ENCODE results near the gene TBXT.
A peak's percentile ranks its signal among the peaks of the same experiment; 100 is the strongest.
"Not testable (repeated sequence)": the region's sequence is repeated elsewhere in the genome, so short reads cannot be mapped to it uniquely, and the experiment has no call there.

The TBXT gene, protein sequence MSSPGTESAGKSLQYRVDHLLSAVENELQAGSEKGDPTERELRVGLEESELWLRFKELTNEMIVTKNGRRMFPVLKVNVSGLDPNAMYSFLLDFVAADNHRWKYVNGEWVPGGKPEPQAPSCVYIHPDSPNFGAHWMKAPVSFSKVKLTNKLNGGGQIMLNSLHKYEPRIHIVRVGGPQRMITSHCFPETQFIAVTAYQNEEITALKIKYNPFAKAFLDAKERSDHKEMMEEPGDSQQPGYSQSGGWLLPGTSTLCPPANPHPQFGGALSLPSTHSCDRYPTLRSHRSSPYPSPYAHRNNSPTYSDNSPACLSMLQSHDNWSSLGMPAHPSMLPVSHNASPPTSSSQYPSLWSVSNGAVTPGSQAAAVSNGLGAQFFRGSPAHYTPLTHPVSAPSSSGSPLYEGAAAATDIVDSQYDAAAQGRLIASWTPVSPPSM

DNA sequence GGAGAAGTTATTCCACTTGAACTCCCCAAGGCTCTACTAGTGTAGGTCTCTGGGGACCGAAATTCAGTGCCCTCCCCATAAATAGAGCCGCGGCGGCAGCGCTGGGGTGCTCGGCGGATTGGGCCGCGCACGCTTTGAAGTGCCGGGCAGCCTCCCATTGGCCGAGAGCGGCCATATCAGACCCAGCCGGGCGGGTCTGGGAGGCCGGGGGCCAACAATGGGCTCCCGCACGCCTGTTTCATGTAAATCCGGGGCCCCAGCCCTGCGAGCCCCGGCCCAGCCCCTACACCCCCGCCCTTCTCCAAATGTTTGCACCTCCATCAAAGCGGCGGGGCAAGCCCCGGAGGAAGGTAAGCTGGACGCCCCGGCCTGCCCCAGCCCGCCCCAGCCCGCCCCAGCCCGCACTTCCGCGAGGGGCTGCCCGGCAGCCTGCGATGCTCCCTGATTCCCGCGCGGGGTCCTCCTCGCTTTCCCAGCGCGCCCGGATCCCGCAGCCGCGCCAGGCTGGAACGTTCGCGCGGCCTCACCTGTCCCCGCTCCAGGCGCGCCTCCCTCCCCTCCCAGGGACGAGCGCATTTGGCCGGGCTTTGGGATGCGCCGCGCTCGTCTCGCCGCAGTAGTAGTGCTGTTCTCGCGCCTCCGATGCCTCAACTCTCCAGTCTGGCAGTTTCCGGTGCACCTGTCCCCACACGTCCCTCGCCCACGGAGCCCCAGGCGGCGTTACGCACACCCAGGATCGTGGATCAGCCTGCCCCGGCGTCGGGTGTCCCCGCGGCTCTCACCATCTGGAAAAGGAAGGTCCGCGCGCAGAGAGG is at the start of gene TBXT:
Gene TBXT, minus strand, starts transcription at position 51 of the 815 bp plus-strand sequence. CDS start 260 bp downstream, outside the sequence.
- DNase-seq: no peak

DNA sequence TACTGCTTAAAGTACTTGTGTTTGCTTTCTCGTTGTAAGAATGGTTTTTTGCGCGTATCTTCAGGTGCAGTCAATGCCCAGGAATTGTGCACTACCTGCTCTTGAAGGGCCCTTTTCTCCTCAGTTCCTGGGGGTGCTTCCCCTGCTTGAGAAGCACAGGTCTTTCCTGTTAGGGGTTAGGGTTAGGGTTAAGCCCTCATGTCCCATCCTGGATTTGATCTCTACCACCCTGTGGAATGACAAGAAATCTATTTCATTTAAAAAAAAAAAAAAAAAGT is 39.6 kb upstream of the TBXT start:
- DNase-seq: no peak

DNA sequence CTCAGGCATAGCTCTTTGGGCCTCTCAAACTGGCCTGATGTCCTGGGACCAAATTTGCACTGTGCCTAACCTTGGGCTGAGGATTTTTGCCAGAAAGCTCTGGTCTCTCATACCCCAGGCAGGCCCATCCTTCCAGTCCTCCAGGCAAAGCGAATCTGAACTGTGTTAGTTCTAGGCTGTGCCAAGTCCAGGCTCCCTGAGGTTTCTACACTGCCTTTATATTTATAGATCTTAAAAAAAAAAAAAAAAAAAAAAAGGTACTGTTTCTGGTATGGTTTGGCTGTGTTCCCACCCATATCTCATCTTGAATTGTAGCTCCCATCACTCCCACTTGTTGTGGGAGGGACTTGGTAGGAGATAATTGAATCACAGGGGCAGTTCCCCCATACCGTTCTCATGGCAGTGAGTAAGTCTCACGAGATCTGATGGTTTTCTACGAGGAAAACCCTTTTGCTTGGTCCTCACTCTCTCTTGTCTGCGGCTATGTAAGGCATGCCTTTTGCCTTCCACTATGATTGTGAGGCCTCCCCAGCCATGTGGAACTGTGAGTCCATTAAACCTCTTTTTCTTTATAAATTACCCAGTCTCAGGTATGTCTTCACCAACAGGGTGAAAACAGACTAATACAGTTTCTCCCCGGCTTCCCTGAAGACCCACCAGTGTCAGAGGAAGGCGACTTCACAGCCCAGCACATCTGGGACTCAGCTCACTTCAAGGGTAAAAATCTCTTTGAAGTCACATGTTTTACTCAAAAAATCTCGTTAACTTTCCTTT is 39.0 kb upstream of the TBXT start:
- no peak for DNase-seq

DNA sequence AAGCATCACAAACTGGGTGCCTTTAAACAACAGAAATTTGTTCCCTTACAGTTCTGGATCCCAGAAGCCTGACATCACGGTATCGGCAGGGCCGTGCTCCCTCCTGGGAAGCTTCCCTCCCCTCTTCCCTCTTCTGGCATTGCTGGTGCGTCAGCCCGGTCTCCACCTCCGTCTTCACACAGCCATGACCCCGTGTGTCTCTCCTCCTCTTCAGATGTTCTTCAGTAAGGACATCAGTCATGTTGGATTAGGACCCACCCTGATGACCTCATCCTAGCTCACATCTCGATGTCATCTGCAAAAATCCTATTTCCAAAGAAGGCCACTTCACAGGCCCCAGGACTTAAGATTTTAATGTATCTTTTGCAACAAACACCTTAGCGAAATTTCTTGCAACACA is 38.4 kb upstream of the TBXT start:
- no peak for DNase-seq

DNA sequence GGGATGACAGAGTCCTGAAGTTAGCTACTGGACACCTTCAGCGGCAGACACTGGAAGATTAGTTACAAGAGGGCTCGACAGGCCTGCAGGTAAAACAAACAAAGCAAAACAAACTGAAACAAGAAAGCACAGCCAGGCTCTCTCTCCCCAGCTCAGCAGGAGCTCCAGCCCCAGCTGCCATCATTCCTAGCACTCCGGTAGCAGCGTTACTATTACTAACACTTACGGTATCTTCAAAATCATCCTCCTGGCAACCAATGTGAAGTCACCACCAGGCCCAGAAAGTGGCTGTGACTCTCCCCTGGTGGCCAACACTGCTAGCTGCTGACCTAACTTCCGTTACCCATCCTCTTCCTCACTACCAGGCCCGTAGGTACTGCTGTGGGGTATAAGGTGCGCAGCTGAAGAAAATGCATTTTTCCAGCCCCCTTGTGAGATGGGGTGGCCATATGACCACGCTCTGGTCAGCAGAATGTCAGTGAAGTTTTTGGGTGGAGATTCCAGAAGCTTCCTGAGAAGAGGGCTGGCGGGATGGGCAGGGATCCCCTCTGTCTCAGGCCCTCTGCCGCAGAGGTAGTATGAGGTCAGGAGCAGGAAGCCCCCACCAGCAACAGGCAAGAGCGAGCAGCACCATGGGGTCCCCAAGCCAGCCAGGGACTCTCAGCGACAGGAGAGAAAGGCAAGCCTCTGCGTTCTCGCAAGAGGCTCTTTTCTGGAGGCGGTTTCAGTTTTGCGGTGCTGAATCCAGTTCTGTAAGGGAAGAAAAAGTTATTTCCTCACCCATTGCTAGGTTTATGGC is 37.4 kb upstream of the TBXT start:
- no peak for DNase-seq

DNA sequence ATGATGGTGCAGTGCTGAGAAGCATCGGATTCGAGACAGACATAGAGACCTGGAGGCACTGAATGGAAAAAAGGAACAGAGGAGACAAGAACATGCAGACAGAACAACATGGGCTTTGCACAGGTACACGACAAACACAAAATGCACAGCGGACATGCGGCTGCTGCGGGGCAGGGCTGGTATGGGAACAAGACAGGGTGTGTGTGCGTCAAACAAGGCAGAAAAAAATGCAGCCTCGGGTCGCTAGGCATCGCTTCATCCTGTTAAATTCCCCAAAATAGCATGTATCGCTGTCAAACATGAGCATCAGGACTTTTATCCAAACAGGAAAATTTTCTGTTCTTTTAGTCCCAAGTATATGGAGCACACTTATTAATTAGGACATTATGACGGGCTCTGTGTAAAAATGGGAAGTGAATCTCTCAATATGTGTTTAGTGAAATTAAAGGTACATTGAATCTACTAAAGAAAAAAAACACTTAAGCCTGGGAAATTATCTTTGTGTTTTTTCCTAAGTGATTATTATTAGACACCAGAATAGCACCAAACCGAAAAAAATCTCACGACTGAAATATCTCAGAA is 36.1 kb upstream of the TBXT start:
- no peak for DNase-seq

DNA sequence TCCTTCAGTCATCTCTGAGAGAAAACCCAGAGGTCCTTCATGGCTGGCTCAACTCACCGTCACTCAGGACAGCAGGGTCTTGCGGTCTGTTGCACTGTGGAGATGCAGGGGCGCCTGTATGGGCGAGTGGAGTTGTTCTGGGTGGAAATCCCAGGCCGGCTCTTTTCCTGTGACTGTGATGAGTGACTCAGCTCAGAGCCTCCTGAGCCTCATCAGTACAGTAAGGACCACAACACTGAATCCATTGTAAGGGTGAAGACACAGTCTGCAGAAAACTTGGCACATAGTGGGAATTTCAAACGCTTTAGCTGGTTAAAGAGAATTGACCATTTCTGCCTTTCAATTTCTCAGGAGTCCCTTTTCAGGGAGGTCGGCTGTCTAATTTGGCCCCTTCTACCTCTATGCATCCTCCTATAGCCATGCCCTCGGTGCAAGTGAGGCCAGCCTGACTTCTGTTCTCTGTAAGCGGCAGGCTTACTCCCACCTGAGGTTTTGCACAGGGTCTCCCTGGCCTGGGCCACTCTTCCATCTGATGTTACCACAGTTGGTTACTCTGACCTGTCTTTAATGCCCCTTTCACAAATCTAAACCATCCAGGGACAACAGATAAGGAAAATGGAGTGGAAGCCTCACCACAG is 35.5 kb upstream of the TBXT start:
- no peak for DNase-seq

DNA sequence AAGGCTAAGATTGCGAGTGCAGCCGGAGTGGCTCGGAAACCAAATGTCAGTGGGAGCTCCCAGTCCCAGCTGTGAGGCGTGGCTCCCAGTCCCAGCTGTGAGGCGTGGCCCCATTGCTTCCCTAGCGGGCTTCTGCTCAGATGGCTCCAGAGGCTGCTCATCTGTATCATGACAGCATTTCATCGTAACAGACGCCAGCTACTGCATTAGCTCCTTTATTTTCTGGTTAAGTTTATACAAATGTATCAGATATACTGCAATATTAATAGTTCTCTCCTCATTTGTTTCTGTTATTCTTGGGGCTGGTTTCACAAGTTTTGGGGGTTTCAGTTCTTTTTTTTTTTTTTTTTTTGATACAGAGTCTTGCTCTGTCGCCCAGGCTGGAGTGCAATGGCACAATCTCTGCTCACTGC is 34.7 kb upstream of the TBXT start:
- peak; percentile 47 for DNase-seq

DNA sequence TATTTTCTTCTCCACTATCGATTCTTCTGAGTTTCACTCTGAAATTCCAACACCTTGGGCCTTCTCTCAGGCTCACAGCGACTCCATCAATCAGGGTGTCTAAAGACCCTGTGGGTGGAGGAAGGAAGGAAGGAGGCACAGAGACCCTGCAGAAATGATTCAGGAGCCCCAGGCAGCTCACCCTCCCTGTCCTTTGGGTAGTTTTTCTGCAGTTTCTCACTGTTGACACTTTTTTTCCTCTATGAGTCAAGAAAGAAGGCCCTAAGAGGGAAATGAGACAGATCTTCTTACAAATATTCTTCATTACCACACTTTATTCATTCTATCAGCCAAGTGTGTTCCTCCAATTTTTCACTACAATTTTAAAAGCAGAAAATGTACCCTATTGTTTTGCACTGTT is 34.2 kb upstream of the TBXT start:
- no peak for DNase-seq

DNA sequence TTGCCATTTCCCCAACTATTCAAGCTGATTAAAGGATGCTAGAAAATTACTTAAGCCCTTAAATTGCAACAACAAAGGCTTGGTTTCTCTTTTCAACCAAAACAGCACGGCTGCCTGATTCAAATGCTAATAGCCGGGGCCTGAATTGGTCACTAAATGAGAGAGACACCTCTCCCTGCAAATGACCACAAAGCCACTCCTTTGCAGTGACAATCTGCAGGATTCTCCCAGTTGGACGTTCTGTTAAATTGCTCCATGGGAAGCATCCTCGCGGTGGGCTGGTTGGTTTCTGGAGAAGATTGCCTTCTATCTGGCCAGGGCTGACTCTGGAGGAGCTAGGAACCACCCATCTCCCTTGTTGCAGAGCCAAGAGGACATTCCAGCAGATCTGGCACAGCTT is 29.7 kb upstream of the TBXT start:
- DNase-seq: no peak

DNA sequence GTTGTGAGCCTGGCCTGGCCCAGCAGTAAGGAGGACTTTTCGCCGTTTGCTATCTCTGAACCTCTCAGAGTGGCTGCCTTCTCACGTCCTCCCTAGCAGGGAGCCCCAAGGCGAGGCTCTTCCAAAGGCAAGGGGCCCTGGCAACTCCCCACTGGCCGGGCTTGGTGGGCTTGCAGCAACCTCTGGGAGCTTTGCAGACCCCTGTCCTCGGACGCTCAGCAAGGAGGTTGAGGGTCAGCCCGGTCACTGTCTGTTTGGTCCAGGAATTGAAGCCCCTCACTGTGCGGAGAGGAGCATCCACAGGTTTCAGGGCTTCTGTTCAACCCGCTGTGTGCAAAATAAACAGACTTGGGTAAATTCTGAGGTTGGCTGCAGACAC is 28.2 kb upstream of the TBXT start:
- DNase-seq: no peak

DNA sequence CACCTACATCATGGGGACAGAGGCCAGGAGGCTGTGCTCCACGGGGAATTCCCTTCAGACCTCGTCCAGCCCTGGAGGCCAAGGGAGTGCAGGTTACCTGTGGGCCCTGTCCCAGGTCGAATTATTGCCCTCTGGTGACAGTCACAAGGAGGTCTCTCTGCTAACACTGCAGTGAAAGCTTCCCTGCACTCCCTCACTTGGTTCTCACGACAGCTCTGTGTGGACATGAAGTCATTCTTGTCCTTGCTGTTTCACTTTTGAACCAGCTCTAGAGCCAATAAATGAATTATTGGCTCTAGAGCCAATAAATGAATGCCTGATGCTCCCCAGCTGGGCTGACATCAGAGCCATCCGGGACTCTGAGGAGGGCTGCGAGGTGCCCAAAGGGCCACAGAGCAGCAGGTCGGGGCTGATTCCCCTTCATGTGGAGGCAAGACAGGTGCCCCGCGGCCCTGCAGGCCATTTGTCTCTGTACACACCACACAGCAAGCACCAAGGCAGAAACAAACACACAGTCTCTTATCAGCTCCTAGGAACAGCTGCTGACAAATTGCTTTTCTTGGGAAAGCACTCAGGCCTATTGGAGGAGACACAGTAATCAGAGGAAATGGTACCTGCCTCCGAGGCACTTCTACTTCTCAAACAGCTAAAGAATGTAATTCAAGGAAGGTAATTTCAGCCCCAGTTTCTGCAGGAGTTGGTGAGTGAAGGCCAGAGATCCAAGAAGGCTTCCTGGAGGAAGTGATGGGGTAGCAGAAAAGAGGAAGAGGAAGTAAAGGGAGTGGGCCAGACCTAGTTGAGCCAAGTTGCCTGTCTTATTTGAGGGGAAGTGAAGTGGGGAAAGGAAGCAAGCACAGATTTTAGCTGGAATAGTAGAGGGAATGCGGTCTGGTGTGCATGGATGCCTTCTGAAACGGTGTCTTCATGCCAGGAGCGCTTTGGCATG is 27.5 kb upstream of the TBXT start:
- no peak for DNase-seq

DNA sequence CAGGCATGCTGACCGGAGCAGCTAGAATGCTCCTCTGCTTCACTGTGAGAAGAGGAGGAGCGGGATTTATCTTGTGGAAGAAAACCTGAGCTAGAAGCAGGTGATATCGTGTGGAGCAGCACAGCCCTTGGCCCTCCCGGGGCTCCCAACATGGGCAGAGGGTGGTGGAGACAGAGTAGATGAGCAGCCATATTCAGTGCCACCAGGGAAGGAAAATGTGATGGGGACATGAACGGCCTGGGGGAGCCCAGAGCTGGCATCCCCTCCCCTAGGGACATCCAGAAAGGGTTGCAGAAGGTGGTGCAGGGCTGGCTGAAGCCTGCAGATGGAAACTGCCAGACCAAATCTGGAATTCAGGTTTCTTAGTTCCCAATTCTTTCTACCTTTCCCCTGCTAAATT is 24.9 kb upstream of the TBXT start:
- no peak for DNase-seq

DNA sequence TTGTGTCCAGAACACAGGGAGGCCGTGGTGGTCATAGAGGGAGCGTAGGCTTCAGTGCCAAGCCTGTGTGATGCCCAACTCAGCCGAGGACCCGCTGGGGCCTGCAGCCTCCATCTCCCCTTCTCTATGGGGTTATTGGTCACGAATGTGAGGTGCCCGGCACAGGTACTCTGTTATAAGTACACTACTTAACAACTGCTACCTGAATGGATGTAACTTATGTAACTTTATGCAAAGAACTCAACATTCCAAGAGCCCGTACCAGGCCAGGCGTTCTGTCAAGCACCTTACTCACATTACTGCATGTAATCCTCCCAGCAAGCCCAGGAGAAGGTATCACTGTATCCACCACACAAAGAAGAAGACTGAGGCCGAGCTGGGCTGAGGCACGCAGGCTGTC is 24.5 kb upstream of the TBXT start:
- DNase-seq: no peak

DNA sequence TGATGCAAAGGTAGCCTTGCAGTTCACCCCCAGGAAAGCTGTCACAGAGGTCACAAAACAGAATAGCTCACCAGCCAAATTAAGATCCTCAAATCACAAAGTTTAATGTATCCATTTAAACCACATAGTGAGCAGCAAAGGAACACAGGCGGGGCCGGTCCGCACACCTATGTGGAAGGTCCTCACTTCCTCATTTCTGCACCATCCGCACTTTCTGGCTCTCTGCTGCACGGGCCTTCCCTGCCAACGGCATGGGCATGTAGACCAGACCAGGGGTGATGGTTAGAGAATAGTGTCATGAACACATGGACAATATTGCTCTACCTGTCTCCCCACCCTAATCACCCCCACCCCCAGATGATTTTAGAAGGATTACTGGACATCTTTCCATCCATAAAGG is 12.1 kb upstream of the TBXT start:
- no peak for DNase-seq

DNA sequence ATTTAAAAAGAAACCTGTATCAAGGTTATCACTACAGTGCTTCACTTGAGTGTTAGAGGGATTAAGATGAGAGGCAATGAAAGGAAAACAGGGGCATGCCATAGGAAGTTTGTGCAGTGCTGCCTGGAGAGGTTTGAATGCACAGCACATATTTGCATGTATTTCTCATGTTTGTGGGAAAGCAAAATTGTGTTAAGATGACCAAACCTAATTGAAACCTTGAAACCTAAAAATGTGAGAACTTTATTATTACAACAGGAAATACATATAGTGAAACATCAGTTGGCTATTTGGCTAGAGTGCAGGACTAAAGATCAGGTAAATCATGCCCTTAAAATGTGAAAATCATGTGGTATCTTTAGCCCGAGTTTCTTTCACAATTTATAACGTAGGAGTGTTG is 8.5 kb upstream of the TBXT start:
- DNase-seq: no peak

DNA sequence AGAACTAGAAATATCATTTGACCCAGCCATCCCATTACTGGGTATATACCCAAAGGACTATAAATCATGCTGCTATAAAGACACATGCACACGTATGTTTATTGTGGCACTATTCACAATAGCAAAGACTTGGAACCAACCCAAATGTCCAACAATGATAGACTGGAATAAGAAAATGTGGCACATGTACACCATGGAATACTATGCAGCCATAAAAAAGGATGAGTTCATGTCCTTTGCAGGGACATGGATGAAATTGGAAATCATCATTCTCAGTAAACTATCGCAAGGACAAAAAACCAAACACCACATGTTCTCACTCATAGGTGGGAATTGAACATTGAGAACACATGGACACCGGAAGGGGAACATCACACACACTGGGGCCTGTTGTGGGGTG is 7.4 kb upstream of the TBXT start:
- DNase-seq: not testable (repeated sequence)

DNA sequence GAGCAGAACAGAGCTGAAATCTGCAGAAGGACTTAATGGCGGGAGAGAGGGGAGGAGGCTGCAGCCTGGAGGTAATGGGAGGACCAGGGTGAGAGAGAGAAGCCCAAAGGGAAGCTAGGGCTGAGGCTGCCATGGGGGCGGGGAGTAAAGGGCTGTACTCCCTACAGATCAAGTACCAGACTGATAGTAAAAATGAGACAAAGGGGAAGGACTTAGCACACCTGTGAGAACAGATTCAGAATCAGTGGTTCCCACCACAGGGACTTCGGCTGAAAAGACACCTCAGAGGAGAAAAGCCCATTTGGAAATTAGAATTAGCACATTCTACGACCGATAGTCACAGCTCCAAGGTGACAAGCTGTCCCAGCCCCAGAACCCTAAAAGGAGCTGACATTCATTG is 6.4 kb upstream of the TBXT start:
- no peak for DNase-seq

DNA sequence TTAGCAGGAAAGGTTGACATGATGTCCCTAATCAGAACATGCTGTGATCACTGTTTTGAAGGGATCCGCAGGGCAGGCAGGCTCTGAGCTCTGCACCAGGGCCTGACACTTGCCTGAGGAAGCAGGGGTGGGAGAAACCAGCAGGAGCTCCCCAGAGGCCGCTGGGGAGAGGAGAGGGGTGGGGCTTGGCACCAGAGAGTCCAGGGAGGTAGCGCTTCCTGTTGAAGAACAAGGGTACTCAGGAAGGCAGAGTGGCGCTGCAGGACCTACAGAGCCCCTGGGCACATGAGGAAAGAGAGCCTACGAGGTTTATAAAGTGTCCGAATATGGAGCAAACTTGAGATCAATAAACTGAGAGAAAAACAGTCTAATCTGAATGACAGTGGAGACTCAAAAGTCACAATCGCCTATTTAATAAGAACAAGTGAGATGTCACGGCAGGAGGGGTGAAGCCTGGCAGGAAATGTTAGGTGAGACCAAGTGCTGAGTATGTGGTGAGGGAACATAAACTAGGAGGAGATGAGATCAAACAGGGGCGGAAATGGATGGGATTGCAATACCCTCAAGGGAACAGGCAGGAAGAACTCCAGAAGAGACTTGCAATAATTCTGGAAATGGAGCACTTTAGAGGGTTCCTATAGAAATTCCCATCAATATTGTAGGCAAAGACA is 5.8 kb upstream of the TBXT start:
- no peak for DNase-seq

DNA sequence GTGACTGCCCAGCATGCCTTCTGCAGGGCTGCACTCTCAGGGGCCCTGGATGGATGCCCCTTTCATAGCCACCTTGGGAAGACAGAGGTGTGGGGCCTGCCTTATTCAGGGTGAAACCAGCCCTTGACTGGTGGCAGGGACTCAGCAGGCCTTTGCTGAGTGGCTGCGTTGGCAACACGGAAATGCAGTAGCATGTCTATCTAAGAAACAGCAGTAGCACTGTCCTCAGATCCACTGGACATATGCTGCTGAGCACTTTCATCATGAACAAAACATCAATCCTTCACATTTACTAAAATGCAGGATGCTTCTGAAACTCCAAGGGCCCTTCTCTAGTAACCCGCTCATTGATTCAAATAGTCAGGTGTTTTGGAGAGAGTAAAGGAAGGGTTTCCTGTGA is 4.9 kb upstream of the TBXT start:
- no peak for DNase-seq

Measured in right hindlimb (tissue), 1 donor.